PC-3 (cell line): Measurements from ENCODE around the gene DBP. TPM values are rescaled to one million over a fixed set of nuclear protein-coding genes. Genes with fewer than 3 reads are reported as not detected.
"Not testable (repeated sequence)": the region's sequence is repeated elsewhere in the genome, so short reads cannot be mapped to it uniquely, and the experiment has no call there.

ENCODE experiments used
- ATAC-seq: fragments of 200-7000 bp; cut with Tn5 transposase; 2 replicates; pipeline ENCODE4 v1.9.1; 2020; ENCODE audit warnings: mild to moderate bottlenecking, moderate library complexity
- BruUV-seq: library from RNA; stranded (reverse); fragments of 400-500 nt; replicated peaks from 2 replicates; lab custom pipeline; 2021; lab: Mats Ljungman, UMichigan
- CTCF ChIA-PET: fragments of 300-600 bp; sonication (Branson Sonifier 250); formaldehyde crosslinking; loops from one replicate; lab custom pipeline; 2022; ENCODE audit warnings: antibody characterized with exemption; lab: Charles Lee
- POLR2A ChIA-PET: fragments of 300-600 bp; sonication (Branson Sonifier 250); formaldehyde crosslinking; loops from one replicate; lab custom pipeline; 2022; ENCODE audit warnings: antibody characterized with exemption; ENCODE audit not compliant: unreplicated experiment; lab: Charles Lee
- DNase-seq: peaks from one replicate; pipeline ENCODE4 v3.0.0-alpha.2; 2015
- H2AFZ ChIP-seq: fragments of 300-600 bp; sonication (generic); 2 replicates; pipeline ENCODE4 v1.6.0; 2016; ENCODE audit warnings: antibody characterized with exemption, low read length
- H3F3A ChIP-seq: fragments of 300-600 bp; sonication (generic); one replicate; pipeline ENCODE4 v1.6.0; 2017; ENCODE audit warnings: antibody characterized with exemption, low read length, control low read depth, mild to moderate bottlenecking; ENCODE audit not compliant: unreplicated experiment
- H3K27ac ChIP-seq: fragments of 300-600 bp; sonication (generic); 2 replicates; pipeline ENCODE4 v1.5.1; 2016; ENCODE audit warnings: mild to moderate bottlenecking, low read length
- H3K27me3 ChIP-seq: fragments of 300-600 bp; sonication (generic); 2 replicates; pipeline ENCODE4 v1.6.1; 2016; ENCODE audit warnings: low read length, mixed read lengths
- H3K36me3 ChIP-seq: fragments of 300-600 bp; sonication (generic); 2 replicates; pipeline ENCODE4 v1.6.1; 2016; ENCODE audit warnings: low read depth, mixed run types, low read length, mixed read lengths
- H3K4me1 ChIP-seq: fragments of 300-600 bp; sonication (generic); 2 replicates; pipeline ENCODE4 v1.5.1; 2016; ENCODE audit warnings: low read length; ENCODE audit not compliant: insufficient read depth
- H3K4me2 ChIP-seq: fragments of 300-600 bp; sonication (generic); 2 replicates; pipeline ENCODE4 v1.6.0; 2016; ENCODE audit warnings: low read length
- H3K4me3 ChIP-seq: fragments of 300-600 bp; sonication (generic); 2 replicates; pipeline ENCODE4 v1.5.1; 2016; ENCODE audit warnings: mild to moderate bottlenecking, low read length, mixed read lengths
- H3K79me2 ChIP-seq: fragments of 300-600 bp; sonication (generic); 2 replicates; pipeline ENCODE4 v1.6.1; 2017; ENCODE audit warnings: low read length, mixed read lengths
- H3K9ac ChIP-seq: fragments of 300-600 bp; sonication (generic); 2 replicates; pipeline ENCODE4 v1.6.0; 2016; ENCODE audit warnings: mild to moderate bottlenecking, low read length
- H3K9me2 ChIP-seq: fragments of 300-600 bp; sonication (generic); replicated peaks from 2 replicates; pipeline ENCODE4 v1.6.1; 2016; ENCODE audit warnings: mixed run types, low read length, mixed read lengths
- H3K9me3 ChIP-seq: fragments of 300-600 bp; sonication (generic); 2 replicates; pipeline ENCODE4 v1.6.1; 2016; ENCODE audit warnings: low read length, mixed read lengths
- H4K20me1 ChIP-seq: fragments of 300-600 bp; sonication (generic); 2 replicates; pipeline ENCODE4 v1.6.1; 2016; ENCODE audit warnings: low read length, mixed read lengths
- EZH2 ChIP-seq: fragments of 300-600 bp; sonication (generic); IDR thresholded peaks from one replicate; pipeline ENCODE4 v1.6.1; 2017; ENCODE audit warnings: antibody characterized with exemption, mild to moderate bottlenecking, low read length; ENCODE audit not compliant: unreplicated experiment
- EZH2phosphoT487 ChIP-seq: fragments of 300-600 bp; sonication (generic); IDR thresholded peaks from 2 replicates; pipeline ENCODE4 v1.6.1; 2018; ENCODE audit warnings: mild to moderate bottlenecking, antibody characterized with exemption, low read length, borderline replicate concordance
- intact Hi-C: fragments of 100-400 bp; cut with micrococcal nuclease; formaldehyde crosslinking; loops from 2 replicates; pipeline ENCODE4 v1.9.0; 2023
- total RNA-seq: library from RNA; depleted of rRNA; stranded (reverse); fragments of >200 nt; gene quantifications from 2 replicates; pipeline ENCODE4 v1.2.3, GENCODE V29; 2014
- TF ChIP-seq, protein P1 (sequence below): fragments of 300-600 bp; sonication (generic); conservative IDR thresholded peaks from 2 replicates; pipeline ENCODE4 v1.5.1; 2017; ENCODE audit warnings: antibody characterized with exemption, low read depth, mild to moderate bottlenecking, low read length

Gene DBP
- total RNA-seq, 1 experiment from 2014 or later = 12.2 TPM

DNA sequence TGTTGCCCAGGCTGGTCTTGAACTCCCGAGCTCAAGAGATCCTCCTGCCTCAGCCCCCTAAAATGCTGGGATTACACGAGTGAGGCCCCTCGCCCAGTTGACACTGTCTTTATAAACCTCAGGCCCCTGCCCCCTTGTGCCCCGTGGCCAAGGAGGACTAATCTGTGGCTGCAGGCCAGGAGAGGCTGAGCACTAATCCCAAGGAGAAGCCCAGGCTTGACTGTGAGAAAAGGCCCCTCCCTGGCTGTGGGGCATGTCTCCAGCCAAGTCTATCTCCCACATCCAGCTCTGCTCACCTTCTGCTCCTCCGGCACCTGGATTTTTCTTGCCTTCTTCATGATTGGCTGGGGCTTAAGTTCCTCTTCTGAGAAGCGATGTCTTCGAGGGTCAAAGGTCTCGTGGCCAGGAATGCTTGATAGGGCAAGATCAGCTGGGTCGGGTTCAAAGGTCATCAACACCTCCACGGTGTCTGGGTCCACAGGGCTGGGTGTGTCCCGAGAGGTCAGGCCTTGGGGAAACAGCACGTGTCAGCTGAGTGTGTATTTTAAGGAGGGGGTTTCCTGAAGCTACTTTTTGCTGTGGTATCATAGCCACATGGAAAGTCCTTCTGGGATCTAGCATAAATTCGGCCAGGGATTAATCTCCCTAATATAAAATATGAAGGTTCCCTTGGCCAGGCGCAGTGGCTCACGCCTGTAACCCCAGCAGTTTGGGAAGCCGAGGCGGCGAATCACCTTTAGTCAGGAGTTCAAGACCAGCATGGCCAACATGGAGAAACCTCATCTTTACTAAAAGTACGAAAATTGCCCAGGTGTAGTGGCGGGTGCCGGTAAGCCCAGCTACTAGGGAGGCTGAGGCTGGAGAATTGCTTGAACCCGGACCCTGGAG, 3.8 kb downstream of the DBP start:
- no peak overlapping the region for H2AFZ ChIP-seq
- CTCF ChIA-PET = no interaction called here
- no peak overlapping the region for H3K27ac ChIP-seq

DNA sequence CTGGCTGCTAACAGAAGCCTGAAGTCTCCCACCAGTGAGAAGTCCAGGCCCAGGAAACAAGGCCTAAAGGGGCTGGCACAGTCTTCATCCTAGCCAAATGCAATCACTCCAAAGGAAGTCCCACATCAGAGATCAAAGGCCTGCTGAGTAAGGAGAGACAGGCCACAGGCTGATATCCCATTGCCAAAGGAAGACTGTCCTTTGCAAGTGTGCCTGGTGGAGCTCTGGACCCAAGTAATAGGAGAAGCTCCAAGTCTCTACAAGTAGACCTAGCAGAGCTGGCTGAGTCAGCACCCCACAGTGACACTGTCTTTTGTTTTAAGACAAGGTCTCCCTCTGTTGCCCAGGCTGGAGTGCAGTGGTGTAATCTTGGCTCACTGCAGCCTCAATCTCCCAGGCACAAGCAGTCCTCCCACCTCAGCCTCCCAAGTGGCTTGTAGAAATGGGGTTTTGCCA, 4.5 kb downstream of the DBP start:
- no peak overlapping the region for H3K27ac ChIP-seq
- H3K36me3 ChIP-seq = no peaks in the 10 kb centered on the region
- H2AFZ ChIP-seq = no peak overlapping the region
- peaks cover 3% of the 10 kb centered on the region for H3F3A ChIP-seq
- no peak overlapping the region for H3K9ac ChIP-seq
- no peaks in the 10 kb centered on the region for H3K79me2 ChIP-seq
- TF ChIP-seq EZH2 (no peak), EZH2phosphoT487 (no peak)
- TF ChIP-seq, protein P1, sequence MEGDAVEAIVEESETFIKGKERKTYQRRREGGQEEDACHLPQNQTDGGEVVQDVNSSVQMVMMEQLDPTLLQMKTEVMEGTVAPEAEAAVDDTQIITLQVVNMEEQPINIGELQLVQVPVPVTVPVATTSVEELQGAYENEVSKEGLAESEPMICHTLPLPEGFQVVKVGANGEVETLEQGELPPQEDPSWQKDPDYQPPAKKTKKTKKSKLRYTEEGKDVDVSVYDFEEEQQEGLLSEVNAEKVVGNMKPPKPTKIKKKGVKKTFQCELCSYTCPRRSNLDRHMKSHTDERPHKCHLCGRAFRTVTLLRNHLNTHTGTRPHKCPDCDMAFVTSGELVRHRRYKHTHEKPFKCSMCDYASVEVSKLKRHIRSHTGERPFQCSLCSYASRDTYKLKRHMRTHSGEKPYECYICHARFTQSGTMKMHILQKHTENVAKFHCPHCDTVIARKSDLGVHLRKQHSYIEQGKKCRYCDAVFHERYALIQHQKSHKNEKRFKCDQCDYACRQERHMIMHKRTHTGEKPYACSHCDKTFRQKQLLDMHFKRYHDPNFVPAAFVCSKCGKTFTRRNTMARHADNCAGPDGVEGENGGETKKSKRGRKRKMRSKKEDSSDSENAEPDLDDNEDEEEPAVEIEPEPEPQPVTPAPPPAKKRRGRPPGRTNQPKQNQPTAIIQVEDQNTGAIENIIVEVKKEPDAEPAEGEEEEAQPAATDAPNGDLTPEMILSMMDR = no peak
- DNase-seq (no peak), ATAC-seq (no peak)
- no TSS peak for BruUV-seq
- no peaks in the 10 kb centered on the region for H3K9me2 ChIP-seq
- no peak overlapping the region for H3K4me3 ChIP-seq
- intact Hi-C loops = no loop called here
- no peaks in the 10 kb centered on the region for H3K9me3 ChIP-seq
- no peak overlapping the region for H3K4me2 ChIP-seq
- no peaks in the 10 kb centered on the region for H3K27me3 ChIP-seq
- POLR2A ChIA-PET = interaction anchor here (0.7 kb wide), 1 partner anchor 13 kb away, joined by 5 read pairs; the partner anchor contains the start of gene SPHK2
- H4K20me1 ChIP-seq = no peaks in the 10 kb centered on the region
- peaks cover 21% of the 10 kb centered on the region for H3K4me1 ChIP-seq
- CTCF ChIA-PET = no interaction called here

More for the DNA sequence above, 3.8 kb downstream of the DBP start:
- ATAC-seq (no peak), DNase-seq (no peak)
- Histone ChIP-seq H3K4me1 (peaks cover 24% of the 10 kb centered on the region), H3F3A (peaks cover 3% of the 10 kb centered on the region), H3K9ac (no peak overlapping the region), H3K9me3 (no peaks in the 10 kb centered on the region), H4K20me1 (no peaks in the 10 kb centered on the region), H3K27me3 (no peaks in the 10 kb centered on the region), H3K4me2 (no peak overlapping the region; the same call in 1 of the 2 replicates), H3K36me3 (no peaks in the 10 kb centered on the region), H3K4me3 (no peak overlapping the region), H3K79me2 (no peaks in the 10 kb centered on the region), H3K9me2 (no peaks in the 10 kb centered on the region)
- TF ChIP-seq, protein P1 = no peak
- TF ChIP-seq EZH2 = no peak
- TF ChIP-seq EZH2phosphoT487 = no peak
- intact Hi-C loops = no loop called here
- POLR2A ChIA-PET = interaction anchor here (0.7 kb wide), 1 partner anchor 14 kb away, joined by 5 read pairs; the partner anchor contains the start of gene SPHK2
- no TSS peak for BruUV-seq

DNA sequence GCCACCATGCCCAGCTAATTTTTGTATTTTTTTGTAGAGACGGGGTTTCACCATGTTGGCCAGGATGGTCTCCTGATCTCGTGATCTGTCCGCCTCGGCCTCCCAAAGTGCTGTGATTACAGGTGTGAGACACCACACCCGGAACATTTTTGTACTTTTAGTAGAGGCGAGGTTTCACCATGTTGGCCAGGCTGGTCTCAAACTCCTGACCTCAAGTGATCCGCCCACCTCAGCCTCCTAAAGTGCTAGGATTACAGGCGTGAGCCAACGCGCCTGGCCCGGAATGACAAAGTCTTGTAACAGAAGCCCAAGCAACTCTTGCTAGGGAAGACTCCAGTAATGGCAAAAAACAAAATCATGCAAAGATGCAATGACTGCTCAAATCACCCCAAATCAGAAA, 4.9 kb downstream of the DBP start:
- H3K4me2 ChIP-seq, H3K79me2 ChIP-seq, H3K27ac ChIP-seq, intact Hi-C loops, H3K4me3 ChIP-seq, DNase-seq, H3K9me3 ChIP-seq, H3K36me3 ChIP-seq, H2AFZ ChIP-seq, H3F3A ChIP-seq, H3K9me2 ChIP-seq, BruUV-seq, H3K9ac ChIP-seq, ATAC-seq, H4K20me1 ChIP-seq, H3K27me3 ChIP-seq, CTCF ChIA-PET: not testable (repeated sequence)
- peaks cover 20% of the 10 kb centered on the region for H3K4me1 ChIP-seq
- POLR2A ChIA-PET = interaction anchor here (0.7 kb wide), 1 partner anchor 13 kb away, joined by 5 read pairs; the partner anchor contains the start of gene SPHK2
